ENCODE data around the gene VWCE. TPM values are rescaled to one million over a fixed set of nuclear protein-coding genes. Genes with fewer than 3 reads are reported as not detected.

VWCE gene
- total RNA-seq, 3 donors from 2014 or later: 0.17 to 1.9 (median 0.55) TPM

- TF ChIP-seq CTCF (IDR thresholded peaks at IDR 0.05): no peak
- no peaks in the 10 kb centered on the region for H3K4me1 ChIP-seq (ENCODE audit: low read depth)
- DNase-seq (peak in 2 of 3 donors; percentile 39 to 46), ATAC-seq (peak; percentile 75)
- no peaks in the 10 kb centered on the region for H3K9me3 ChIP-seq
- intact Hi-C loops (cut with DNase I, micrococcal nuclease): no loop called here
- H3K36me3 ChIP-seq (ENCODE audit: low read depth): no peaks in the 10 kb centered on the region
- H3K4me3 ChIP-seq: no peak overlapping the region
Measured at GRCh38 chr11:61267437-61267841, 27.7 kb downstream of the VWCE start.

- Histone ChIP-seq H3K36me3 (ENCODE audit: low read depth) (no peaks in the 10 kb centered on the region), H3K4me3 (no peak overlapping the region), H3K9me3 (no peaks in the 10 kb centered on the region), H3K4me1 (ENCODE audit: low read depth) (no peaks in the 10 kb centered on the region)
- intact Hi-C loops (cut with DNase I, micrococcal nuclease): no loop called here
- TF ChIP-seq CTCF (IDR thresholded peaks at IDR 0.05): no peak
- DNase-seq (no peak), ATAC-seq (no peak)
Measured at GRCh38 chr11:61266602-61267001, 28.5 kb downstream of the VWCE start.

- Histone ChIP-seq H3K36me3 (ENCODE audit: low read depth) (no peaks in the 10 kb centered on the region), H3K4me3 (no peak overlapping the region), H3K4me1 (ENCODE audit: low read depth) (no peaks in the 10 kb centered on the region), H3K9me3 (no peaks in the 10 kb centered on the region)
- ATAC-seq: no peak
- no peak for DNase-seq
- intact Hi-C loops (cut with DNase I, micrococcal nuclease): no loop called here
- no peak for TF ChIP-seq CTCF (IDR thresholded peaks at IDR 0.05)
Measured at GRCh38 chr11:61265357-61265756, 29.8 kb downstream of the VWCE start.

GRCh38 chr11:61264795-61265194 is 30.3 kb downstream of the VWCE start:
- no peak overlapping the region for H3K4me3 ChIP-seq
- no peak for TF ChIP-seq CTCF (IDR thresholded peaks at IDR 0.05)
- intact Hi-C loops (cut with DNase I, micrococcal nuclease): no loop called here
- H3K9me3 ChIP-seq: no peaks in the 10 kb centered on the region
- ATAC-seq (no peak), DNase-seq (no peak)
- no peaks in the 10 kb centered on the region for H3K36me3 ChIP-seq (ENCODE audit: low read depth)
- no peaks in the 10 kb centered on the region for H3K4me1 ChIP-seq (ENCODE audit: low read depth)

- intact Hi-C loops (cut with DNase I, micrococcal nuclease): no loop called here
- no peaks in the 10 kb centered on the region for H3K4me1 ChIP-seq (ENCODE audit: low read depth)
Measured at GRCh38 chr11:61264371-61264770, 30.7 kb downstream of the VWCE start.

More at GRCh38 chr11:61264371-61264770, 30.7 kb downstream of the VWCE start:
- H3K9me3 ChIP-seq: no peaks in the 10 kb centered on the region
- TF ChIP-seq CTCF (IDR thresholded peaks at IDR 0.05): no peak
- DNase-seq (no peak), ATAC-seq (no peak)
- no peak overlapping the region for H3K4me3 ChIP-seq
- no peaks in the 10 kb centered on the region for H3K36me3 ChIP-seq (ENCODE audit: low read depth)

All from mucosa of descending colon (tissue), 3 donors.